HepG2 (cell line): Measurements from ENCODE around the gene IKBKE. TPM values are rescaled to one million over a fixed set of nuclear protein-coding genes. Genes with fewer than 3 reads are reported as not detected.

Experiments used
- AGO1 ChIP-seq: fragments of 200-400 bp; formaldehyde crosslinking; IDR thresholded peaks from 2 replicates; pipeline ENCODE4 v1.6.1; 2017; ENCODE audit warnings: mild to moderate bottlenecking, low read depth, low read length, moderate library complexity; ENCODE audit not compliant: poor library complexity, severe bottlenecking
- CBFB ChIP-seq: sonication (generic); formaldehyde crosslinking; IDR thresholded peaks from 2 replicates; pipeline ENCODE4 v1.4.0; 2020; ENCODE audit warnings: missing genetic modification reagents
- ELF3 ChIP-seq: IDR thresholded peaks from 2 replicates; pipeline ENCODE4 v1.6.1; 2016; ENCODE audit warnings: missing genetic modification reagents, missing compliant biosample characterization
- GABPB1 ChIP-seq: IDR thresholded peaks from 2 replicates; pipeline ENCODE4 v1.6.1; 2016; ENCODE audit warnings: mild to moderate bottlenecking, missing genetic modification reagents, moderate library complexity, missing compliant biosample characterization
- ISL2 ChIP-seq: sonication (generic); formaldehyde crosslinking; IDR thresholded peaks from 2 replicates; pipeline ENCODE4 v1.5.0; 2020; ENCODE audit warnings: missing genetic modification reagents
- KAT8 ChIP-seq: IDR thresholded peaks from 2 replicates; pipeline ENCODE4 v1.6.1; 2016; ENCODE audit warnings: missing genetic modification reagents, missing compliant biosample characterization
- MED13 ChIP-seq: sonication (generic); formaldehyde crosslinking; IDR thresholded peaks from 2 replicates; pipeline ENCODE4 v1.5.0; 2020; ENCODE audit warnings: missing genetic modification reagents
- PHF21A ChIP-seq: sonication (generic); formaldehyde crosslinking; IDR thresholded peaks from 2 replicates; pipeline ENCODE4 v1.5.0; 2020; ENCODE audit warnings: mild to moderate bottlenecking, missing genetic modification reagents
- RARG ChIP-seq: sonication (generic); formaldehyde crosslinking; IDR thresholded peaks from 2 replicates; pipeline ENCODE4 v1.4.0; 2020; ENCODE audit warnings: low read depth, mild to moderate bottlenecking, missing genetic modification reagents
- SIX1 ChIP-seq: sonication (generic); formaldehyde crosslinking; IDR thresholded peaks from 2 replicates; pipeline ENCODE4 v1.4.0; 2020; ENCODE audit warnings: missing genetic modification reagents, borderline replicate concordance
- ZNF12 ChIP-seq: sonication (generic); formaldehyde crosslinking; IDR thresholded peaks from 2 replicates; pipeline ENCODE4 v1.5.0; 2020; ENCODE audit warnings: missing genetic modification reagents
- ZNF556 ChIP-seq: sonication (generic); formaldehyde crosslinking; IDR thresholded peaks from 2 replicates; pipeline ENCODE4 v1.4.0; 2020; ENCODE audit warnings: mild to moderate bottlenecking, missing genetic modification reagents, borderline replicate concordance
- ZNF644 ChIP-seq: IDR thresholded peaks from 2 replicates; pipeline ENCODE4 v1.6.1; 2016; ENCODE audit warnings: low read depth
- ZNF878 ChIP-seq: sonication (generic); formaldehyde crosslinking; IDR thresholded peaks from 2 replicates; pipeline ENCODE4 v1.8.1; 2023; ENCODE audit warnings: mild to moderate bottlenecking, missing genetic modification reagents, moderate library complexity
- polyA plus RNA-seq, 8 experiments: library from polyadenylated mRNA; depleted of rRNA in 3 of 8; stranded (reverse) in 7 of 8; unstranded in 1 of 8; fragments of >200 nt; fragmentation: Illumina TruSeq in 4 of 8; extraction: Trizol in 4 of 8; gene quantifications; 2 replicates each; pipeline versions ENCODE4 v1.2.1 to v1.2.3, GENCODE V29; 2011 to 2016; ENCODE audit warnings: low read depth in 4 of 8, missing spikeins in 1 of 8, mixed read lengths in 1 of 8; ENCODE audit not compliant: insufficient read depth in 1 of 8
- total RNA-seq, 5 experiments: library from RNA; depleted of rRNA; stranded (reverse); fragments of >200 nt; fragmentation: Illumina TruSeq; extraction: Trizol; gene quantifications; 2 replicates each; pipeline ENCODE4 v1.2.3, GENCODE V29; 2016; ENCODE audit warnings: low read depth in 1 of 5
- TF ChIP-seq, protein P1 (sequence below): IDR thresholded peaks from 2 replicates; pipeline ENCODE4 v1.4.0; 2020; ENCODE audit warnings: mild to moderate bottlenecking, missing genetic modification reagents
- TF ChIP-seq, protein P2 (sequence below): sonication (generic); formaldehyde crosslinking; IDR thresholded peaks from 2 replicates; pipeline ENCODE4 v1.5.1; 2020; ENCODE audit warnings: missing genetic modification reagents, mild to moderate bottlenecking, borderline replicate concordance
- TF ChIP-seq, protein P3 (sequence below): sonication (generic); formaldehyde crosslinking; IDR thresholded peaks from 2 replicates; pipeline ENCODE4 v1.4.0; 2020; ENCODE audit warnings: mild to moderate bottlenecking, low read depth, missing genetic modification reagents
- TF ChIP-seq, protein P4 (sequence below): sonication (generic); formaldehyde crosslinking; IDR thresholded peaks from 2 replicates; pipeline ENCODE4 v1.5.1; 2020; ENCODE audit warnings: missing genetic modification reagents, mild to moderate bottlenecking, borderline replicate concordance

The IKBKE gene
- total and polyA plus RNA-seq, 2 of the 13 experiments (the other 11 are each of a cell fraction or from before 2014, with no cell fraction given), result 4.5 to 5.8 TPM

DNA sequence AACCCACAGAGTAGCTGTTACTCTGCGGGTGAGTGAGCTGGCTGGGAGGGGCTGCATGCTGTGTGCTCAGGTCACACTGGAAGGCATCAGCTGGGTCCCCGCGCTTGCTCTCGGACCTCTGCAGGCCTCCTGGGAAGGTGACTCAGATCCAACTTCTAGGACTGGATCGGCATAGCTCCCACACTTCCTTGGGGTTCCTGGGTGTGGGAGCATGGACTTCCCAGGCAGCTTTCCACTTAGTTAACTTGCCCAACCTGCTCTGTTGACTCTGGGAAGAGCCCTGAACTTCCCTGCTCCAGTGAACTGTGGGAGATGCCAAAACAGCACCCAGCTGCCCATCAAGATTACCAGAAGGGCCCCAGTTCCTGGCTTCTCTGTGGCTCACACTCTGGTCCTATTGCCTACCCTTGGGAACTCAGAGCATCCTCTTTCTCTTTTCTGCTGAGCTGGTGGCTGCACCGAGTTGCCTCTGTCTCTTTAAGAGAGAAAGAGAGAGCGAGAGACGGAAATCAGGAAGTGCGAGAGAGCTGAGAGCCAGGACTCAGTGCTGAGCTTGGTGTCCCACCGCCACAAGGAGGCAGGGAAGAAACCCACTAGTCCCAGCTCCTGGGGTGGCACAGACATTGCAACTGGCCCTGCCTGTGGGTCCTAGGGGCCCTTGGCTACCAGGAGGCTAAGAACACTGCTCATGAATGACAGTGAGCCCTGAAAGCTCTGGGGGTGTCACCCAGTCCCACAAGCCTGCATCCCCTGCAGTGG, at the start of gene IKBKE (continued):
- TF ChIP-seq, protein P1, sequence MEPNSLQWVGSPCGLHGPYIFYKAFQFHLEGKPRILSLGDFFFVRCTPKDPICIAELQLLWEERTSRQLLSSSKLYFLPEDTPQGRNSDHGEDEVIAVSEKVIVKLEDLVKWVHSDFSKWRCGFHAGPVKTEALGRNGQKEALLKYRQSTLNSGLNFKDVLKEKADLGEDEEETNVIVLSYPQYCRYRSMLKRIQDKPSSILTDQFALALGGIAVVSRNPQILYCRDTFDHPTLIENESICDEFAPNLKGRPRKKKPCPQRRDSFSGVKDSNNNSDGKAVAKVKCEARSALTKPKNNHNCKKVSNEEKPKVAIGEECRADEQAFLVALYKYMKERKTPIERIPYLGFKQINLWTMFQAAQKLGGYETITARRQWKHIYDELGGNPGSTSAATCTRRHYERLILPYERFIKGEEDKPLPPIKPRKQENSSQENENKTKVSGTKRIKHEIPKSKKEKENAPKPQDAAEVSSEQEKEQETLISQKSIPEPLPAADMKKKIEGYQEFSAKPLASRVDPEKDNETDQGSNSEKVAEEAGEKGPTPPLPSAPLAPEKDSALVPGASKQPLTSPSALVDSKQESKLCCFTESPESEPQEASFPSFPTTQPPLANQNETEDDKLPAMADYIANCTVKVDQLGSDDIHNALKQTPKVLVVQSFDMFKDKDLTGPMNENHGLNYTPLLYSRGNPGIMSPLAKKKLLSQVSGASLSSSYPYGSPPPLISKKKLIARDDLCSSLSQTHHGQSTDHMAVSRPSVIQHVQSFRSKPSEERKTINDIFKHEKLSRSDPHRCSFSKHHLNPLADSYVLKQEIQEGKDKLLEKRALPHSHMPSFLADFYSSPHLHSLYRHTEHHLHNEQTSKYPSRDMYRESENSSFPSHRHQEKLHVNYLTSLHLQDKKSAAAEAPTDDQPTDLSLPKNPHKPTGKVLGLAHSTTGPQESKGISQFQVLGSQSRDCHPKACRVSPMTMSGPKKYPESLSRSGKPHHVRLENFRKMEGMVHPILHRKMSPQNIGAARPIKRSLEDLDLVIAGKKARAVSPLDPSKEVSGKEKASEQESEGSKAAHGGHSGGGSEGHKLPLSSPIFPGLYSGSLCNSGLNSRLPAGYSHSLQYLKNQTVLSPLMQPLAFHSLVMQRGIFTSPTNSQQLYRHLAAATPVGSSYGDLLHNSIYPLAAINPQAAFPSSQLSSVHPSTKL (CRISPR knock-in tag), result no peak
- TF ChIP-seq ELF3 (peak; percentile 41; the same call in 1 of the 2 replicates), AGO1 (no peak), CBFB (CRISPR knock-in tag) (no peak), SIX1 (no peak), GABPB1 (CRISPR knock-in tag) (no peak), ZNF12 (CRISPR knock-in tag) (no peak), ISL2 (CRISPR knock-in tag) (no peak), PHF21A (no peak), ZNF878 (CRISPR knock-in tag) (no peak), MED13 (CRISPR knock-in tag) (no peak), RARG (CRISPR knock-in tag) (no peak), ZNF556 (no peak), KAT8 (CRISPR knock-in tag) (peak; percentile 3; the same call in 1 of the 2 replicates), ZNF644 (CRISPR knock-in tag) (no peak)
- TF ChIP-seq, protein P2, sequence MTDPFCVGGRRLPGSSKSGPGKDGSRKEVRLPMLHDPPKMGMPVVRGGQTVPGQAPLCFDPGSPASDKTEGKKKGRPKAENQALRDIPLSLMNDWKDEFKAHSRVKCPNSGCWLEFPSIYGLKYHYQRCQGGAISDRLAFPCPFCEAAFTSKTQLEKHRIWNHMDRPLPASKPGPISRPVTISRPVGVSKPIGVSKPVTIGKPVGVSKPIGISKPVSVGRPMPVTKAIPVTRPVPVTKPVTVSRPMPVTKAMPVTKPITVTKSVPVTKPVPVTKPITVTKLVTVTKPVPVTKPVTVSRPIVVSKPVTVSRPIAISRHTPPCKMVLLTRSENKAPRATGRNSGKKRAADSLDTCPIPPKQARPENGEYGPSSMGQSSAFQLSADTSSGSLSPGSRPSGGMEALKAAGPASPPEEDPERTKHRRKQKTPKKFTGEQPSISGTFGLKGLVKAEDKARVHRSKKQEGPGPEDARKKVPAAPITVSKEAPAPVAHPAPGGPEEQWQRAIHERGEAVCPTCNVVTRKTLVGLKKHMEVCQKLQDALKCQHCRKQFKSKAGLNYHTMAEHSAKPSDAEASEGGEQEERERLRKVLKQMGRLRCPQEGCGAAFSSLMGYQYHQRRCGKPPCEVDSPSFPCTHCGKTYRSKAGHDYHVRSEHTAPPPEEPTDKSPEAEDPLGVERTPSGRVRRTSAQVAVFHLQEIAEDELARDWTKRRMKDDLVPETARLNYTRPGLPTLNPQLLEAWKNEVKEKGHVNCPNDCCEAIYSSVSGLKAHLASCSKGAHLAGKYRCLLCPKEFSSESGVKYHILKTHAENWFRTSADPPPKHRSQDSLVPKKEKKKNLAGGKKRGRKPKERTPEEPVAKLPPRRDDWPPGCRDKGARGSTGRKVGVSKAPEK (CRISPR knock-in tag), result 0 out of 2 replicates have a peak, but pooled peaks have one; percentile 84
- TF ChIP-seq, protein P3, sequence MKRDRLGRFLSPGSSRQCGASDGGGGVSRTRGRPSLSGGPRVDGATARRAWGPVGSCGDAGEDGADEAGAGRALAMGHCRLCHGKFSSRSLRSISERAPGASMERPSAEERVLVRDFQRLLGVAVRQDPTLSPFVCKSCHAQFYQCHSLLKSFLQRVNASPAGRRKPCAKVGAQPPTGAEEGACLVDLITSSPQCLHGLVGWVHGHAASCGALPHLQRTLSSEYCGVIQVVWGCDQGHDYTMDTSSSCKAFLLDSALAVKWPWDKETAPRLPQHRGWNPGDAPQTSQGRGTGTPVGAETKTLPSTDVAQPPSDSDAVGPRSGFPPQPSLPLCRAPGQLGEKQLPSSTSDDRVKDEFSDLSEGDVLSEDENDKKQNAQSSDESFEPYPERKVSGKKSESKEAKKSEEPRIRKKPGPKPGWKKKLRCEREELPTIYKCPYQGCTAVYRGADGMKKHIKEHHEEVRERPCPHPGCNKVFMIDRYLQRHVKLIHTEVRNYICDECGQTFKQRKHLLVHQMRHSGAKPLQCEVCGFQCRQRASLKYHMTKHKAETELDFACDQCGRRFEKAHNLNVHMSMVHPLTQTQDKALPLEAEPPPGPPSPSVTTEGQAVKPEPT (CRISPR knock-in tag), result no peak
- TF ChIP-seq, protein P4, sequence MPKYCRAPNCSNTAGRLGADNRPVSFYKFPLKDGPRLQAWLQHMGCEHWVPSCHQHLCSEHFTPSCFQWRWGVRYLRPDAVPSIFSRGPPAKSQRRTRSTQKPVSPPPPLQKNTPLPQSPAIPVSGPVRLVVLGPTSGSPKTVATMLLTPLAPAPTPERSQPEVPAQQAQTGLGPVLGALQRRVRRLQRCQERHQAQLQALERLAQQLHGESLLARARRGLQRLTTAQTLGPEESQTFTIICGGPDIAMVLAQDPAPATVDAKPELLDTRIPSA (CRISPR knock-in tag), result no peak
